ENCODE measurements around the gene TMEM131.
A peak's percentile ranks its signal among the peaks of the same experiment; 100 is the strongest.

TMEM131 gene

GRCh38 chr2:98016908-98017670 lies 21.3 kb upstream of the TMEM131 start:
- no peak for DNase-seq

- no peak for DNase-seq
These were observed 19.9 kb upstream of the TMEM131 start for GRCh38 chr2:98015671-98016070.

DNA sequence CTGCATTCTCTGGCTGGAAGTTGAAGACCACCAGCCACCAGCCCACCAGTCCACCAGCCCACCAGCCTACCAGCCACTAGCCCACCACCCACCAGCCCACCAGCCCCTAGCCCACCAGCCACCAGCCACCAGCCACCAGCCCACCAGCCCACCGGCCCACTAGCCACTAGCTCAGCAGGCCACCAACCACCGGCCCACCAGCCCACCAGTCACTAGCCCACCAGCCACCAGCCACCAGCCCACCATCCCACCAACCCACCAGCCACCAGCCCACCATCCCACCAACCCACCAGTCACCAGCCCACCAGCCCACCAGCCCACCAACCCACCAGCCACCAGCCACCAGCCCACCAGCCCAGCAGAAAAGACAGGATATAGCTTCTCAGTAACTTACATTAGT lies 18.6 kb upstream of the TMEM131 start:
- no peak for DNase-seq

GRCh38 chr2:98013407-98014042 lies 17.8 kb upstream of the TMEM131 start:
- DNase-seq, result no peak

- DNase-seq, result no peak
These were observed 16.8 kb upstream of the TMEM131 start for GRCh38 chr2:98012561-98012991.

DNA sequence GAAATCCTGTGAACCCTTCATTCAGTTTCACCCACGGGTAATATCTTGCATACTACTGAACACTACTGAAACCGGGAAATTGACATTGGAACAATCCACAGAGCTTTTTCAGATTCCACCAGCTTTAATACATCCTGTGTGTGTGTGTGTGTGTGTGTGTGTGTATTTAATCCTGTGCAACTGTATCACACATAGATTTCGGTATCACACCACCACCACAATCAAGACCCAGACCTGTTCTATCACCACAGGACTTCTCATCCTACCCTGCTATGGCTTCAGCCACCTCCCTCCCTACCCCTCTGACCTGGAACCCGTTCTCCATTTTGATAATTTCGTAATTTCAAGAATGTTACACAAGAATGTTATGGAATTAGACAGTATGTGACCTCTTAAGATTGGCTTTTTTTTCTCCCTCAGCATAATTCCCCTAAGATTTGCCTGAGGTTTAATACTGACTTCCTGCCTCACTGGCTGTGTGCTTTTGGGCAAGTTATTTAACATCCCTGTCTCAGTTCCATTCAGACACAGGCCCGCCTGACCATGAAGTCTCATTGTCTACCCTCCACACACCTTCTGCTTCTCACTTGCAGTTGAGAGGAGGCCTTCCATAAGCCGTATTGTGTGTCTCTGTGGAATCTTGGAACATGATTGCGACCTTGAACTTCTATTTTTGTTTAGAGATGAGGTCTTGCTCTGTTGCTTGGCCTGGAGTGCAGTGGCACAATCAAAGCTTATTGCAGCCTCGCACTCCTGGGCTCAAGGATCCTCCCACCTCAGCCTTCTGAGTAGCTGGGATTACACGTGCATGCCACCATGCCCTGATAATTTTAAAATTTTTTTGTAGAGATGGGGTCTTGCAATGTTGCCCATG lies 14.4 kb upstream of the TMEM131 start:
- DNase-seq, result no peak

GRCh38 chr2:98008415-98008814 lies 12.7 kb upstream of the TMEM131 start:
- DNase-seq, result no peak

DNA sequence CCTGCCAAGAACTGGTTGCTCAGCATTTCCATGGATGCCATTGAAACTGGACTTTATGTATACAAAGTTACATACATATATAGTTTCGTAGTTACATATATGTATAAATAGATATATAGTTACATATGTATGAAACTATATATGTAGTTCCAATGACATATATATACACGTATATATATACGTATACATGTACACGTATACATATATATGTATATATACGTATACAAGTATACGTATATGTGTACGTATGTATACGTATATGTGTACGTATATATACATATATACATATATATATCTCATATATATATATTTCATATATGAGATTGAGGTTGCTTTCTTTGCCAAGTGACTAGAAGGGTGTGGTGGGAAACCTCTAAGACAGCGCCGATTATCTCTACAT lies 10.6 kb upstream of the TMEM131 start:
- DNase-seq, result no peak

- no peak for DNase-seq
These were observed 8.9 kb upstream of the TMEM131 start for GRCh38 chr2:98004613-98005012.

GRCh38 chr2:98004047-98004446 lies 8.3 kb upstream of the TMEM131 start:
- DNase-seq, result no peak

- DNase-seq, result no peak
These were observed 3.8 kb upstream of the TMEM131 start for GRCh38 chr2:97999536-97999935.

DNA sequence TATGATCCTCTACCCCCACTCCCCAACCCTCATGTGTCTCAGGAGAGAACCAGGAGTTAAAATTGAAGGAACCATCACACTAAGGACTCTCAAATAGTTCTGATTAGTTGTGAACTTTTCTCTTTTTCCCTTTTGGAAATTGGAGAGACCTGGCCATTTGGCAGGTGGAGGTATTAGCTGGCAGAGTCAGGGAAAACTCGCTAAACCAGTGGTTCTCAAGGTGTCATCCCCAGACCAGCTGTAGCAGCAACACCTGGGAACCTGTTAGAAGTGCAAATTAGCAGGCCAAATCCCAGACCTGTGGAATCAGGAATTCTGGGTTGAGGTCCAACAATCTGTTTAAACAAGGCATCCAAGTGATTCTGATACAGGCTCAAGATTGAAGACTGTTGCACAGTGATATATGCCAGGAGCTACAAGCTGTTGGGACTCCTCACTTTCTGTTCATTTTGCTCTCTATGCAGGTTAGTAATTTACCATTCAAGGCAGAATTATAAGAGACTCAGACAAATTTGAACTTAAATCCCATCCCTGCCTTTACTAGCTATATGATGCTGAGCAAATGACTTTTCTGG lies 2.8 kb upstream of the TMEM131 start:
- no peak for DNase-seq

DNA sequence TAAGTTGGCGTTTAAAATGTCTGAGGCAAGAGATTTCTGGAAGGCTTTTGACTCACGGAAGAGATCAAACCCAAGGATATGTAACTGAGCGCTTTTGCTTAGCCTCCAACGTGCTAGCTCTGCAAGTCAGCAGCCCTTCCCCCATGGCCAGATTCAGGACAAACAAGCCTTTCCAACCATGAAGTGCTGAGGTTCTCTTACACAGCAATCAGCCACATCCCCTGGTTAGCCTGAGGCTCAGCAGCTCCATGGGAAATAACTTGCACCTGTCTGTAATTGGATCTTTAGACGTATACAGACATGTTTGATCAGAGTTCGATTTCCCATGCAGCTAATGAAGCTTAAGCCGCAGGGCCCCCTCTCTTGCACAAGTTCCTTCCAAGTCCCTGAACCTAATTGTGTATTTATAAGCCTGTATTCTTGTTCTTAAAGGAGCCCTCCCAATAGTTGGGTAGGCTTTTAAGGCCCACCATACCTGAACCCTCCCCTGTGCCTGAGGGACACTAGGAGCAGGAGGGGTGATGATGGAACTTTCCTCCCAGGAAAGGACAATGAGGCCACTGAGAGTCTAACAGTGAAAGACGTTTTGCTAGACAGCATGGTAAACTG lies 2.1 kb upstream of the TMEM131 start:
- DNase-seq, result peak; percentile 46

DNA sequence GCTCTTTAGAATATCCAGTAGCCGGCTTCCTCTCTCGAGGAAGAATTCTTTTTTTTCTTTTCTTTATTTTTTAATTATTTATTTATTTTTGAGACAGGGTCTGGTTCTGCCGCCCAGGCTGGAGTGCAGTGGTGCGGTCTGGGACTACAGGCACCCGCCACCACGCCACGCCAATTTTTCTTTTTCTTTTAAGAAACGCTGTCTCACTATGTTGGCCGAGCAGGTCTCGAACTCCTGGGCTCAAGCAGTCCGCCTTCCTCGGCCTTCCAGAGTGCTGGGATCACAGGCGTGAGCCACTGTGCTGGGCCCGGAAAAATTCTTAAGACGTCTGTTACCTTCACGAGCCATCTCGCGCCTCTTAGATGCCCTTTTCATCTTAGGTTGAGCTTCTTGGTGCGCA lies 931 bp upstream of the TMEM131 start:
- DNase-seq, result no peak

- peak; percentile 50 for DNase-seq
These were observed 568 bp downstream of the TMEM131 start for GRCh38 chr2:97995026-97995733.

DNA sequence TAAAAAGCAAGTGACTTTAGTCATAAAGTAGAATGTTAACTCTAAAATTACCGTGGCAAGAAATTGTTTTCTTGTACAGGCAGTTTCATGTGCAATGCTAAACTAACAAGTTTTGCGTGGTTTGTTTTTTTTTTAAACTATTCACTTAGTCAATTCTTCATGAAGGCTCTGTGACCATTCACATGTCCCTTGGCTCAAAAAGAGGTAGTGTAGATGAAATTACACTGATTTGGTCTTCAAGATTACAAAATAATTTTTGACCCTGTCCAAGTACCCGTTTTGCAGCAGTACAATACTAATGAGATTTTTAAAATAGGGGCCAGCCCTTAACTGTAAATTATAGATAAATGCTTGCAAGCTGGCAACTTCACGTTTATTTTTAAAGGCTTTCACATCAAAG lies 1.3 kb downstream of the TMEM131 start:
- no peak for DNase-seq

DNA sequence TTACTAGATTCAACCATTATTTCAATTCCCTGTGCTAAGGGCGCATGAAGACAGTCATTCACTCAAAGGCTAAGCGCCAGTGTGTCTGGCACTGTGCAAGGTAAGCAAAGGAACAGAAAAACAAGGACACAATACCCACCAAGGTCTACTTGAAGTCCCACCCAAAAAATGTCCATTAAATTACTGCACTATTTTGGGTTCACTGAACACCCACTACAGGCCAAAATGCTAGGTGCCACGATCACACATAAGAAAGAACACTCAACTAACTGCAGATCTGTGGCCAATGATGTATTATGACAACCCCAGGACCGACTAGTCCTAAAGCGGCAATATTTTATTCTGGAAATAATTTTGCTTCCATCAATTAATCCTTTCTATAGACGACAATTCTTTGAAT lies 1.8 kb downstream of the TMEM131 start:
- DNase-seq, result no peak

DNA sequence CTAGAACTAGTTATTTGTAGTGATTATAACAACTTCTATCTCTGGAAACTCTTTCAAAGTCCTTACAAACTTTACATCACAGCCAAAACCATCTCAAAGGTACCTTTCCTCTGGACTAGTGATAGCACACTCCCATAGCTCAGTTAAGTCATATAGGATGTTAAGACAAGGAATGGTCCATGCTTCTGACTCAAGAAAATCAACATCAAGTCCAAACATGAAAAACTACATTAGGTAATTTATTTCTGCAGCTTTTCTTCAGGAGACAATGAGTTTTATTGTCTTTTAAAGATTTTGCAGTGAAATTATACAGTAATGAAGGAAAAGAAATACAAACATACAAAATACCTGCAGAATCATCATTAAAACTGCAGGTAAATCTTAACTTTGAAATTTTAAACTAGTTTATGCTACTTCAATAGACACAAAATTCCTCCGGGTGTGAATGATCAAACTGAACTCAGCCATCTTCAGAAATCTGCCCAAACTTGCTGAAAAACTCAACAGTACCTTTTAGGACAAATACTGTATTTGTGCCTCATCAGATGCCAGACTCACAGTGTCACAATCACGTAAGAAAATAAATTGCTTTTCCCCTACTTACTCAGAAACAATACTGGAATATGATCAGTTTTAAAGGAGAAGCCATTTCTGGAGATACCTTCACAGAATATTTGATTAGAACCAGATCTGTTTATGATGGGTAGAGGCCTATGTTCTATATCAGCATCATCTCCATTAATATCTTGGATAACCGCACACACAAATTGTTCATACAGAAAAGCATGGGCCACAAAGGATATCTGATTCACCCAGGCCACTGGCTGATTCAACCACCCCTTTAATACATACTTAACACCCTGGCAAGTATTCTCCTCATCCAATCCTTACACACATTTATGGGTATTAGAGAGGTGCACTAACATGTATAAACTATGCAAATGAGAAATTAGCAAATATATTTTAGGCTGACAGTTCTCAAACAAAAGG lies 2.6 kb downstream of the TMEM131 start:
- DNase-seq, result no peak

DNA sequence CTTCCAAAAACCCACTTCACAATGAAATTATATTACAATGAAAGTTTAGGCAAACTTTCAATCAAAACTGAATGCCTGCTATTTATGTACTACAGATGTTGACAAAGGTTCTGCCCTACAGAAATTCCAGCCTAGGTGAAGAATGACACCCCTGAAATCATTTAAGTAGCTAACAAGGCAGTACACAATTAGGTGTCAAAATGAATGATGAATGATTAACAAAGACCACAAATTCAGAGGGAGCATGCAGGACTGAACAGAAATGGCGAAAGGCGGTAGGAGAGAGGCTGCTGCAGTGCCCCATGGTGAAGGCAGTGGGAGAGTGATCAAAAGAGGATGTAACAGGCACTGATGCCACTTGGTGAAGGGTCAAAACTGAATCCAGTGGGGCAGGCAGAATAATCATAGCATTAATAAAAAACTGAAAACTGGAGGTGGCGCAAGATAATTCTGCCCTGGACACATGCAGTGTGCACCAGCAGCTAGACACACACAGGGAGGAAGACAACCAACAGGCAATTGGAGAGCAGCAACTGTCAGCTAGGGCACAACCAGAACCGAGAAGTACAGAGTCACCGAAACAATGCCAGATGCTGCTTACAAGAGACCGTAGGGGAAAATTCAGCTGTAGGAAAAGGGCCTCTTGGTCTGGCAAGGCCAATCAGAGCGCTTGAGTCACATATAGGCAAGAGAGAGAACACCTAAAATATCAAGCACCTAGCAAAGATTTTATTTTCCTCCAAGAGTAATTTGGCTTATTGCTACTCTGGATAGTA lies 4.5 kb downstream of the TMEM131 start:
- DNase-seq, result no peak

- DNase-seq, result no peak
These were observed 7.0 kb downstream of the TMEM131 start for GRCh38 chr2:97988722-97989121.
